AG08395 (cell line): ENCODE data around the gene CTU2.

Experiments
- DNase-seq: peaks from one replicate; pipeline ENCODE4 v3.0.0; 2012; ENCODE audit warnings: mixed read lengths, low spot score

The CTU2 gene

DNA sequence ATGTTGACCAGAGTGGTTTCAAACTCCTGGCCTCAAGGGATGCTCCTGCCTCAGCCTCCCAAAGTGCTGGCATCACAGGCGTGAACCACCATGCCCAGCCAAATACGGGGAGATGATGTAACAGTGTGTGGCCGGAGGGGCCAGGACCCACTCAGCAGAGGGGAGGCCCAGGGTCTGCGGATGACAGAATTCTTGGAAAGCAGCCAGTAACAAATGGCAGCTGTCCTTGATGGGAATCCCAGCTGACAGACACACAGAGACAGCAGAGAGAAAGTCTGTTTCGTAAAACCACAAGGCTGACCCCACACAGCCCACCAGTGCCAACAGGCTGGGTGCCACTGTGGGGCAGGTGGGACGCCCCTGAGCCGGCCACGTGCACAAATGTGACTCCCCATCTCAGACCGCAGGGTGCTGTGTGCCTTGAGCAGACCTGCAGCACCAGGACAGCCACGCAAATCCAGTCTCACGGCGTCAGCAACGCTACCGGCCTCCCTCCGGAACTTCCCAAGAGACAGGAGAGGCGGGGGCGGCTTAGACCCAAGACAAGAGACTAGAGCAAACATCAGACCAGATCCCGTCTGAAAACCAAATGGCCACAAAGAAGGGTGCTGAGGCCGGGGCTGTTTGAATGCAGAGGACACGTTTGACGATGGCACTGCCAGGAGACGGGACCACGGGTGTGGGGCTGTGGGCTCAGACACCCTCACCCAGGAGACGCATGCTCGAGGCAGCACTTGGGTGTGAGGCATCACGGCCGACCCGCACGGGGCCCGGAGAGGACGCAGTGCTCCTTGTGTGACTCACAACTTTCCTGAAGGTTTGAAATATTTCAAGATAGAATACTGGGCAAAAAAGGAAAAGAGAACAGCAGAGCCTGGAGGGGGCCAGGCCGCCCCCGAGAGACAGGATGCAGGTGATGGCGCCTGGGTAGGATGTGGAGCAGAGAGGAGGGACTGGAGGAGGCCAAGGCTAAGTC is 24.6 kb downstream of the CTU2 start:
- no peak for DNase-seq

DNA sequence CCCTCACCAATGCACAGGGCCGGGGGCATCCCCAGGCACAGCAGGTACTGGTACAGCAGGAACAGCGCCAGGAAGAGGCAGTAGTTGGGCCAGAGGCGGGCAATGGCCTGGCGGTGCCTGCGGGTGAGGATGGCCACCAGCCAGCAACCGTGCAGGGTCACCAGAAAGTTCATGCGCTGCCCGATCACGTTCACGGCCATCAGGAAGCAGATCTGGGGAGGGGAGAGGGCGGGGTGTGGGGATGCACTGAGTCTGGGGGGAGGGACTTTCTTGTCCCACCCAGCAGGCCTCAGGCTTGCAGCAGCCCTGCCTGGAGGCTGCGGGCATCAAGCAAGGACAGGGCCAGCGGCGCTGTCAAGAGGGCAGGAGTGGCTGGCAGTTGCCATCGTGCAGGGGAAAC is 25.4 kb downstream of the CTU2 start:
- peak; percentile 29 for DNase-seq

DNA sequence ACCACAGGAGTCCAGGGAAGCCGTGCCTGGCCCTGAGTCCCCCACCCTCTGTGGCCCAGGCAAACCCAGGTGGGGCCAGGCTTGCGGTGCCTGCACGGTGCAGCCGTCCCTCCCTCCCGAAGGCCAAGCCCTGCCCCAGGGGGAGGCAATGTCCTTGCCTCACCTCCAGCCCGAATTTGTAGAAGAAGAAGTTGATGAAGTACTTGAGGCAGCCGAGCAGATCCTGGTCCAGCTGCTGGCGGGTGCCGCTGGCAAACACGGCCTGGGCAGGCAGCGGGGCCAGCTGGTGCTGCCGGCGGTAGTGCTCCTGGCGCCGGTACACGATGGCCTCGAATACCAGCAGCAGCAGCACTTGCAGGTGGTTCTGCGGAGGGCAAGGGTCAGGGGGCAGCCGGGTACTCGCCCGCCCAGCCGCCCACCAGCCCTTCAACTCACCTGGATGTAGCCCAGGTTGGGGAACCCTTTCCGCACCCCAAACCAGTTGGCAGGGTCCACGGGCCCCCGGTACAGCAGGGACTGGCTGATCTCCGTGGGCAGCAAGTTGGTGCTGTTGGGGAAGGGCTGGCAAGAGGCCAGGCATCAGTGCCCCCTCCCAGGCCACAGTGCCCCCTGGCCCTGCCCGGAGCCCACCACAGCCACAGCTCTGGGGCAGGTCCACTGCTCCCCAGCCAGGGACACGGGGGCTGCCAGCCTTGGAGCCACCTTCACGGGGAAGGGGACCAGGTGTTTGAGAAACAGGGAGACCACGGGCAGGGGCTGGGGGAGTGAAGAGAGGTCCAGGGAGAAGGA is 26.1 kb downstream of the CTU2 start:
- no peak for DNase-seq

DNA sequence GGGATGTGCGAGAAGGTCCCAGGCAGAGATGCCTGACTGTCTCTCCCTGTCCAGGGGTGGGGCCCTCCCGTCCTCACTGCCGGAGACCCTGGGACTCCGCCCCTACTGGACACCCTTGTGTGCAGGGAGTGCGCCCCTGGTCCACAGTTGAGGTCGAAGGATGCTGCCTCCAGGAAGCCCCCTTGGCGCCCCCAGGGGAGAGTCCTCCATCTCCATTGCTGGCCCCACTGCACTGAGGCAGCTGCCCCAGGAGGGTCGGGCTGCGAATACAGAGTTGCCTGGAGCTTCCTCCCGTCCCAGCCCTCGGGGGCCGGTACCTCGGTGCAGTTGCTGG is 26.6 kb downstream of the CTU2 start:
- no peak for DNase-seq

DNA sequence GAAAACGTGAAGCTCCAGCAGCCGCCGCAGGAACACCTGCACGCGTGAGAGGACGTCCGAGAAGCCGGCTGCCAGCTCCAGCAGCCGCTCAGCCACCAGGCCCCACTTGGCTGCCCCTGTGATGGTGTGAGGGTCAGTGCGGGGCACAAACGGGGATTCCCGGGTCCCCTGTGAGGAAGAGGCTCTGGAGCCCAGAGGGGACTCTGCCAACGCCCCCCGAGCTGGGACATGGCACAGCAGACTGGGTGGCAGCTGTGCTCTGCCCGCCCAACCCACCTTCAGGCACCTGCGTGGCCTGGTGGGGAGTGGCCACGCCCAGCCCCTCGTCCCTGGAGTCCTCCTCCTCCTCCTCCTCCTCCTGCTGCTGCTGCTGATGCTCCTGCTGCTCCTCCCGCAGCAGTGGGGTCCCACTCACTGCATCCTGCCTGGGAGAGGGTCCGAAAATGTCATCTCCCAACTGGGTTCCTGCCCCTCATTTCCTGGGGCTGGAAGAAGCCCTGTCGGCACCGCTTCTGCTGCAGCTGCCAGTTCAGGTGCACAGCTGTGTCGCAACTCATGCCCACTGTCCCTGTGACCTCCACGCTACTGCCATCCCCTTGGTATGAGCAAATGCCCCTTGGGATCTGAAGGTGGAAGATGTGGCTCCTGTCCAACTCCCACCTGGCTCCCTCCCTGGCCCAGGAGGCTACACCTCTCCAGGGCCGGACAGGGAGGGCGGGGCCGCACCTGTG is 27.5 kb downstream of the CTU2 start:
- no peak for DNase-seq

DNA sequence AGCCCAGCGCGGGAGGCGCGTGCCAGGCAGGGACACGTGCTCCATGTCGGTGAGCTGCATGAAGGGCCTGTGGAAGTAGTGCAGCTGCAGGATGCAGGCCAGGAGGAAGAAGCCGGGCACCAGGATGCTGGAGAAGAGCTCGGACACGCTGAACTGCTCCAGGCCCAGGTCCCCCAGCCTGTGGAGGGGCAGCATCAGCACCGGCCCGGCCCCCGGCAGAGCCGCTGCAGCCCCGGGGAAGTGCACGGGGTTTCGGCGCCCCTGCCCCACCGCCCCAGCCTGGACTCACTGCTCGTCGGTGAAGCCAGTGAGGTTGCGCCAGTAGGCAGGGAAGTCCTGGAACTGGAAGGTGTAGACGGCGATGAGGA is 28.0 kb downstream of the CTU2 start:
- no peak for DNase-seq

DNA sequence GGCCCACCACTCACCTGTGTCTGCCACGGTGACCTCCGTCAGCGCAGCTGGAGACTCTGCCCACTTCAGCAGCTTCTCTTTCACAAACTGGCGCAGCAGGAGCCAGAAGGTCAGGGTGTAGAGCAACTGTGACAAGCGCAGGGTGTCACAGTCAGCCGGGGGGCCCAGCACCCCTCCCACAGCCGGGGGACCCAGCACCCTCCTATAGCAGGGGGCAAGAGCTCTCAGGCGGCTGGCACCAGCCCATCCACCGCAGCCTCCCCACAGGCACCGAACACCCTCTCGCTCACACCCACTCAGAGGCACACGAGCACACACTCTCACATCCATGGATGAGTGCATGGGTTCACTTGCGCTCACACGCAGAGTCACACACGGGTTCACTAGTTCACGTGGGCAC is 28.8 kb downstream of the CTU2 start:
- DNase-seq: no peak

DNA sequence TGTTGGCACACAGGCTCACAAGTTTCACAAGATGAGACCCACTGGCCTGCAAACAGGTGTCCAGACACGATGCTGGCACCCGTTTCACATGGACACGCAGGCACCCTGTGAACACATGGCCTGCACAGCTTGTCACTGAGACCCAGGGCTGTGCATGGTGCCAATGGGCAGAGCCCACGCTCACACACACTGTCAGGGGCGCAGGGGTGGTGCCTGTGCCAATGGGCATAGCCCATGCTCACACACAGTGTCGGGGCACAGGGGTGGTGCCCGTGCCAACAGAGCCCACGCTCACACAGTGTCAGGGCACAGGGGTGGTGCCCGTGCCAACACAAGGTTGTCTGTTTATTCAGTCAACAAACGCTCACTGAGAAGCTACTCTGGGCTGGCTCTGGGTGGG is 29.3 kb downstream of the CTU2 start:
- no peak for DNase-seq

DNA sequence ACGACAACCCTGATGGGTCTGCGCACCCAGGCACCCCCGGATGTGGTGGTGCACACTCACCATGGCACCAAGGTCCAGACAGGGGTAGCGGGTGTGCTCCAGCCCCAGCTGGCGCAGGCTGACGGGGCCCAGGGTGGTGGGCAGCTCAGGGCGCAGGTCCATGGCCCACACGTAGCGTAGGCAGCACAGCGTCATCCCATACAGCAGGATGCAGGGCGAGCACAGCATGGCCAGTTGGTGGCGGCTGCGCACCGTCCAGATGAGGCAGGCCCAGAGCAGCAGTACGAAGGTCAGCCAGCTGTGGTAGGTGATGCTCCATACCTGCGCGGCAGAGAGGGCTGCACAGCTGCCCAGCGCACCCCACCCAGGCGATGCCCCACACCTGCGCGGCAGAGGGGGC is 29.8 kb downstream of the CTU2 start:
- no peak for DNase-seq

DNA sequence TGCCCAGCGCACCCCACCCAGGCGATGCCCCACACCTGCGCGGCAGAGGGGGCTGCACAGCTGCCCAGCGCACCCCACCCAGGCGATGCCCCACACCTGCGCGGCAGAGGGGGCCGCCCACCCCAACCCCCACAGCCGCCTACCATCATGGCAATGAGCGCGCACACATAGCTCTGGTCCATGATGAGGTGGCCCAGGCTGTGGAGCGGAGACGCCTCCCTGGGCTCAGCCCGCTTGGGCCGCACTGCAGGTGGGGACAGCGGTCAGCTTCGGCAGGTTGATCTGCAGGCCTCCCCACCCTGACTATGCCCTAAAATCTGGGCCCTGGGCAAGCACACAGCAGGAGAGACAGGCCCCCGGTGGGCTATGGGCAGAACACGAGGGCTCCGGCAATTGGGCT is 30.2 kb downstream of the CTU2 start:
- no peak for DNase-seq

DNA sequence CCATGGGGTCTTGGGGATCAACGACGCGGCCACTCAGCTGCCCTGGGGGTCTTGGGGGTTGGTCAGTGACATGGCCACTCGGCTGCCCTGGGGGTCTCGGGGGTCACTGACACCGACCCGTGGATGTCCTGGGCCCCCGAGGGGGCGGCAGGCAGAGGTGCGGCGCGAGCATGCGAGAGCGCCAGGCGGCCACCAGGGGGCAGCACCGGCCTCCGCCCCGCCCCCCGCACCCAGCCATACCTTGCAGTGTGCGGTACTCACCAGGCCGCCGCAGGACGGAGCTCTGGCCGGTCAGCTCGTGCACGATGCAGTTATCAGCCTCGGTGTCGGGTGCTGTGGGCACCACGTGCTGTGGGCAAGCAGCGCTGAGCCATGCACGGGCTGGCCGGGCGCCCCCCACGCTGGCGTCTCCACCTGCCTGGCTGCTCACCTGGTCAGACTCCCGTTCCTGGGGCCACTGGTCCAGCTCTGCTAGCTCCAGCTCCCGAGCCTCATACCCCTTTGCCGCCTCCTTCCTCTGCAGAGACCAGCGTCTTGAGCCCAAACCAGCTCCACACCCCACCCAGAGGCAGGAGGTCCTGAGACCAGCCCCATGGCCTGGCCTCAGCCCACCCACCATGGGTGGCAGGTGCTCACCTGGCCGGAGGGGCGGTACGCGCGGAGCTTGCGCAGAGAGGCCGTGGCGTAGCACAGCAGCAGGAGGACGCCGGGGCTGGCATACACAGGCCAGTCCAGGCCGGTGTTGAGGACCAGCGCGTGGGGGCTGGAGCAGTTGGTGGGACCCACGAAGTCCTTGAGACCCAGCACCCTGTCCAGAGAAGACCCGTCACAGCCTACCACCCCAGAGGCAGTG is 31.2 kb downstream of the CTU2 start:
- peak; percentile 75 for DNase-seq

DNA sequence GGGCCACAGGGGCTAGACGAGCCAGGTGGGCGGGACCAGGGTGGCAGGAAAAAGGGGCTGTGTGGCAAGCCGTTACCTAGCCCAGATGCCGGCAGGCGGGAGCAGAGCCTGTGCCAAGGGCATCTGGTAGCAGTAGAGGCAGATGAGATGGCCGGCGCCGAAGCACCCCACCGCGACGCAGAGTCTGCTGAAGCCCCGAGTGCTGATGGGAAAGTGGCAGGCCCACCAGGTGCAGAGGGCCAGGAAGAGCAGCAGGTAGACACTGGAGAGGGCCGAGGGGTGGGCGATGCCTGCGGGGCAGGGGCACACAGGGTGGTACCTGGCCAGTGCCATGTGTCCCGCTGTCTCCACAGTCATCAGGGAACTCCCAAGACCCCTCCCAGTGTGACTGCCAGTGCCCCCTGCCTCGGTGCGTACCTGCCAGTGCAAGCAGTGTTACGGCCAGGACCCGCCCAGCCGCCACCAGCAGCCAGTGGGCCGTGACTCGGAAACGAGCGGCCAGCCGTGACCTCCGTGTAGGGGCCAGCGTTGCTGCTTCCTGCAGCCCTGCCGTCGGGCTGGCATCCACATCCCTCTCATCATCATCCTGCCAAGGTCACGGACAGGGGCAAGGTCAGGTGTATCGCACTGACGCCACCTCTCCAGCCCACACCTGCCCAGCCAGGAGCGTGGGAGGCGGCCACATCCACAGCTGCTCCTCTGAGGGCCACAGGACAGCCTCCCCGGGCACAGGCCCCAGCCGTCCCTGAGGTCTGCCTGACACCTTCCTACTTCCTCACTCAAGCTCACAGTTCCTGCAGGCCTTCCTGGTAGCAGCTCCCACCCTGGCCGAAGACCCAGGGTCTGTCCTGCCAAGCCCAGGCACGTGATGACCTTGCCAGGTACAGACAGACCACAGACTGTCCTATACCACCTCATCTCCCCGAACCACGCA is 32.1 kb downstream of the CTU2 start:
- DNase-seq: no peak

DNA sequence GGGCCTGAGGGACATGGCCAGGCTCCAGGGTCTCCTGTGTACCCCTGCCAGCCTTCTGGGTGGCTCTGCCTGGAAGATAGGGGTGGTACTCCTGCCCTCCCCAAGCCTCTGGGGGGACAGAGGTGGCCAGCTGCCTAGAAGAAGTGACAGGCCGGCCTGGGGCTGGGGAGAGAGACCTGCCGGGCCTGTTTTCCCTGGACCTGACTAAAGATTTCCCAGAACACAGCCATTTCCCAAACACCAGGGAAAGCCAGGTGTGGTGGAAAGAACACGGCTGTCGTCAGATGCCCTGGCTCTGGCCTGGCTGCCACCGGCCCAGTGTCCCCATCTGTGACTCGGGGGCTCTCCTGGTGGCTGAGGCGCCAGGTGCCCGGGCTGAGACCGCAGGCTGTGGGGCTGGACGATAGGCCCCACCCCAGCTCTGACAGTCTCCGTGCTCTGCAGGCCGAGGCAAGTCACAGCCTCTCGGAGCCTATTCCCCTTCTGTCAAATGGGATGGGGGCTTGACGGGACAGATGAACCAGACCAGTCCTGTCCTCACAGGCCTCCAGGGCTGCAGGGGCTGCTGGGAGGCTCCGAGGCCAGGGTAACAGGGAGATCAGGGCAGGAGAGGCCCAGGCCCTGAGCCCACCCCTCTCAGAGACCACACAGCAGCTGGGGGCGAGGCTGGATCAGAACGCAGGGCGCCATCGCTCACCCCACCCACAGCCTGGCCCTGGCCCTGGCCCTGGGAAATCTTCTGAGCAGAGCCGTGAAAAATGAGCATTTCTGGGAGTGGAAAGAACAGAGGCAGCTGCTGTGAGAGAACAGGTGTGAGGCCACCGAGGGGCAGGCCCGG is 33.1 kb downstream of the CTU2 start:
- no peak for DNase-seq

DNA sequence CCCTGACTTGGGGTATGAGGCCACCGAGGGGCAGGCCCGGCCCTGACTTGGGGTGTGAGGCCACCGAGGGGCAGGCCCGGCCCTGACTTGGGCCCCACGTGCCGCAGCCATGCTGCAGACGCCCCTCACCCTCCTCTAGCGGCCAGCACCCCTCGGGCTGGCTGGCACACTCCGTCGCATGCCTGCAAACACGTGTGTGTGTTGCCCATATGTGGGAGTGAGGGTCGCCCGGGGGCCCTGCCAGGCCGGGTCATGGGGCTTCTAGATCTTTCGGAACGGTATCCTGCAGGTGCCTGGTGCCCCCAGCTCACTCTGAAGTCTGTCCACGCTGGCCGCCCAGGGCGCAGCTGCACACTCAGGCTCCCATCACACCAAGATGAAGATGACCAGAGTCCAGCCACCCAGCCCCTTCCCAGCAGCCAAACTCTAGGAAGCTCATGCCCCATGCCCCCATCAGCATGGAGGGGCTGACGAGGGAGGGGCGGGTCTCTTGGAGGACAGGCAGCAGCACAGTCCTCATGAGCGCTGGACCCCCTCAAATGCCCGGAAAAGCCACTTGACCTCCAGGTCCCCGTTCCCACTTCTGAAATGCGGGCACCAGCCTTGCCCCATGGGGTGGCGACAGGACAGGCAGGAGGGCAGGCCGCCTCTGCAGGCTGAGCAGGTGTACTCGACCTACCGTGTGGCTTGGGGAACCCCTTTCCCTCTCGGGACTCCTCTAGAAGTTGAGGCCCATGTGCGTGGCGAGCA is 33.8 kb downstream of the CTU2 start:
- DNase-seq: no peak

DNA sequence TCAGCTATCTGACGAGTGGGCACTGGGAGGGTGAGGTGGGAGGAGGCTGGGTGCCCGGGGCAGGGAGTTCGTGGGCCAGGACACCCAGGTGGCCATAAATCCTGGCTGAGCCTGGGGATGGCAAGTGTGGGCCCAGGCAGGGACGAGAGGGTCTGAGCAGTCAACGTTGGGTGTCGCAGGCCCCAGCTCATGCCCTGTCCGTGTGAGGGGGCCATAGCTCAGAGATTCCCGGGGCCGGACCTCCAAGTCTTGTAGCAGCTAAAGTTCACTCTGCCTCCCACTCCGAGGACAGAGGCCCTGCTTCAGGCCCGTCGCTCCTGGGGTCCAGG is 34.4 kb downstream of the CTU2 start:
- DNase-seq: no peak

DNA sequence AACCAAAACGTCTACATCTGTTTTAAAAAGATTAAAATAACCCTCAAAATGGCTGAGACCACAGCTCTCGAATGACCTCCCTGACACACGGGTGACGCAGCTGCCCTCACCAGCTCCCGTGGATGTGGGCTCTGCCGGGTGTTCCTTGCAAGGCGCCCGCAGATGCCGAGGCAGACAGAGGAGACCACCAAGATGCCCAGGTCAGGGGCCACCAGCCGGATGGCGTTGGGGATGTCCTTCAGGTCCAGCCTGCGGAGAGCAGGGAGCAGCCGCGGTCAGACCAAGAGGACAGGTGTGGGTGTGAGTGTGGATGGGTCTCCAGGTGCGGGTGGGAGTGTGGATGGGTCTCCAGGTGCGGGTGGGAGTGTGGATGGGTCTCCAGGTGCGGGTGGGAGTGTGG is 35.1 kb downstream of the CTU2 start:
- DNase-seq: no peak

DNA sequence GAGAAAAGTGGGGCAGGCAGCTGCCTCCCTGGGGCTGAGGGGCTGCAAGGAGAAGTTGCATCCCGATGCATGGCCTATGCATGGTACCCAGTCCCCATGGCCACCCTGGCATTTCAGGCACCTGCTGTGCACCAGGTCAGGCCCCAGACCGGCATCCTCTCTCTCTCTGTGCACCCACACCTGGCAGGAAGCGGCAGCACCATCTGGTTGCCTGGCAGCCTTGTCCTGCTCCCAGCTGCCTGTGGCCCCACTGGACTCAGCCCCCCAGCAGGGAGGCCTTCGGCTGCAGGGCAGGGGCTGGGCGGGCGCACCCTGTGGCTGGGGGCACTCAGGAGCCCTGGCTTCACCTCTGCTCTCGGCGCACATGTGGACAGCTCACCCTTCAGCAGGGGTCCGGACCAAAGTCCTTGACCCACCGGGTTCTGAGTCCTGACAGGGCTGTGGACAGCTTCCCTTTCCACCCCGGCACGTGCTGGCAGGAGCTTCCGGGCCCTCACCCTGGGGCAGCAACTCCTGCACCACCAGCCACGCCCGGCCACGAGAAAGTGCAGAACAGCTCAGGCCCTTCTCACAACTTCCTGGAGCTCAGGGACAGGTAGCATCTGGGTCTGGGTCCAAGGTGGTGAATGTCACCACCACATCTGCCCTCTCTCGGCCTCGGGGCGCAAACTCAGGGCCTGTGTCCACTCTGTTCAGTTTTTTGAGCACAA is 36.7 kb downstream of the CTU2 start:
- no peak for DNase-seq
